ENCODE data around the gene RHCE.
"Not testable (repeated sequence)": the region's sequence is repeated elsewhere in the genome, so short reads cannot be mapped to it uniquely, and the experiment has no call there.

Gene RHCE

GRCh38 chr1:25420715-25421114 lies at the start of gene RHCE:
Gene RHCE (minus strand): TSS chr1:25420825. CDS start chr1:25420786, 39 bp downstream.
- not testable (repeated sequence) for H3K27ac ChIP-seq (ENCODE audit: low read depth in 2 of 2, low read length in 2 of 2); H3K9ac ChIP-seq (ENCODE audit: low read depth in 1 of 2, low read length in 2 of 2); H3K4me1 ChIP-seq (ENCODE audit: control insufficient read depth in 2 of 2, insufficient read depth in 2 of 2, low read length in 2 of 2); H3K27me3 ChIP-seq (ENCODE audit: control insufficient read depth in 2 of 2, insufficient read depth in 2 of 2, low read length in 2 of 2); H3K4me3 ChIP-seq (ENCODE audit: low read length in 2 of 2); H3K36me3 ChIP-seq (ENCODE audit: control insufficient read depth in 2 of 2, insufficient read depth in 2 of 2, low read length in 2 of 2); H3K9me3 ChIP-seq (ENCODE audit: control insufficient read depth in 2 of 2, low read length in 2 of 2)

- H3K4me3 ChIP-seq (ENCODE audit: low read length in 2 of 2) = no peak overlapping the region
- H3K9me3 ChIP-seq (ENCODE audit: control insufficient read depth in 2 of 2, low read length in 2 of 2) = no peaks in the 10 kb centered on the region
- peaks cover 0 to 2% of the 10 kb centered on the region in 2 donors for H3K36me3 ChIP-seq (ENCODE audit: control insufficient read depth in 2 of 2, insufficient read depth in 2 of 2, low read length in 2 of 2)
- H3K9ac ChIP-seq (ENCODE audit: low read depth in 1 of 2, low read length in 2 of 2) = no peak overlapping the region
- H3K27ac ChIP-seq (ENCODE audit: low read depth in 2 of 2, low read length in 2 of 2) = no peak overlapping the region
- peaks cover 0 to 3% of the 10 kb centered on the region in 2 donors for H3K4me1 ChIP-seq (ENCODE audit: control insufficient read depth in 2 of 2, insufficient read depth in 2 of 2, low read length in 2 of 2)
- H3K27me3 ChIP-seq (ENCODE audit: control insufficient read depth in 2 of 2, insufficient read depth in 2 of 2, low read length in 2 of 2) = no peaks in the 10 kb centered on the region
Observed at GRCh38 chr1:25469177-25469576, 48.6 kb upstream of the RHCE start.

- no peaks in the 10 kb centered on the region for H3K27me3 ChIP-seq (ENCODE audit: control insufficient read depth in 2 of 2, insufficient read depth in 2 of 2, low read length in 2 of 2)
- no peak overlapping the region for H3K4me3 ChIP-seq (ENCODE audit: low read length in 2 of 2)
- no peaks in the 10 kb centered on the region for H3K9me3 ChIP-seq (ENCODE audit: control insufficient read depth in 2 of 2, low read length in 2 of 2)
- peaks cover 0 to 3% of the 10 kb centered on the region in 2 donors for H3K4me1 ChIP-seq (ENCODE audit: control insufficient read depth in 2 of 2, insufficient read depth in 2 of 2, low read length in 2 of 2)
- H3K36me3 ChIP-seq (ENCODE audit: control insufficient read depth in 2 of 2, insufficient read depth in 2 of 2, low read length in 2 of 2) = no peaks in the 10 kb centered on the region
- no peak overlapping the region for H3K27ac ChIP-seq (ENCODE audit: low read depth in 2 of 2, low read length in 2 of 2)
- peak overlapping the region in 1 of 2 donors; percentile 8 for H3K9ac ChIP-seq (ENCODE audit: low read depth in 1 of 2, low read length in 2 of 2)
Observed at GRCh38 chr1:25468033-25468432, 47.4 kb upstream of the RHCE start.

DNA sequence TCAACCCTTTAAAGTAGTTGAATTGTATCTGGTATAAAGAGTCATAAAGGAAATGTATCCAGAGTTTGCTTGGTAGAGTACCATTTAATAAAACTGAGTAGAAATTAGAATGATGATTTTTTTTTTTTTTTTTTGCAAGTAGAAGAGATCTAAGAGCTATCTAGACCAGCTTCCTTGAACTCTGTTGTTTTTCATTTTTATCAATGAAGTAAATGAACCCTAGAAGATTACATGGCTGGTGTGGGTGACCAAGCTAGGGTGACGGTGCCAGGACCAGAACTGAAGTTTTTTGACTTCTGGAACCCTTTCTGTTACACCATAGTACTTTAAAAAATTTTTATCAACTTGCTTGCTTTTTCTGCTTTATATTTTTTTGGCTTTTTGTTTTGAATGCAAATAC lies 47.0 kb upstream of the RHCE start:
- Histone ChIP-seq H3K27ac (ENCODE audit: low read depth in 2 of 2, low read length in 2 of 2) (no peak overlapping the region), H3K27me3 (ENCODE audit: control insufficient read depth in 2 of 2, insufficient read depth in 2 of 2, low read length in 2 of 2) (no peaks in the 10 kb centered on the region), H3K4me1 (ENCODE audit: control insufficient read depth in 2 of 2, insufficient read depth in 2 of 2, low read length in 2 of 2) (peaks cover 0 to 3% of the 10 kb centered on the region in 2 donors), H3K4me3 (ENCODE audit: low read length in 2 of 2) (no peak overlapping the region), H3K9me3 (ENCODE audit: control insufficient read depth in 2 of 2, low read length in 2 of 2) (no peaks in the 10 kb centered on the region), H3K36me3 (ENCODE audit: control insufficient read depth in 2 of 2, insufficient read depth in 2 of 2, low read length in 2 of 2) (no peaks in the 10 kb centered on the region), H3K9ac (ENCODE audit: low read depth in 1 of 2, low read length in 2 of 2) (no peak overlapping the region)

DNA sequence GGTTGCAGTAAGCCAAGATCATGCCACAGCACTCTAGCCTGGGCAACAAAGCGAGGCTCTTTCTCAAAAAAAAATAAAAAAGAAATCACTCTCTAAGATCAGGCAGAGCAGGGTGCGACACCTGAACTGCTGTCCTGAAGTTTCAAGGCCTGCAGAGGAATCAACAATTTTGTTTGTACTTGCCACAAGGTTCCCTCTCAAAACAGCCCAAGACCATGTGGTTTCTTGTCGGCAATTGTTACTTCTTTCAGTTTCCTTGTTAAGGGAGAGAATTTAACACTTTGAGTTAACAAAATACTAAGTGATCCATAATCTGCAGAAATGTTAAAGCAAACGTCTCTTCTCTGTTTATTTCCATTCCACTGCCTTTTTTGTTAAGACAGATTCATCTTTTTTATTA lies 46.6 kb upstream of the RHCE start:
- H3K4me1 ChIP-seq (ENCODE audit: control insufficient read depth in 2 of 2, insufficient read depth in 2 of 2, low read length in 2 of 2) = peaks cover 0 to 3% of the 10 kb centered on the region in 2 donors
- H3K4me3 ChIP-seq (ENCODE audit: low read length in 2 of 2) = peak overlapping the region in 1 of 2 donors; percentile 4
- H3K36me3 ChIP-seq (ENCODE audit: control insufficient read depth in 2 of 2, insufficient read depth in 2 of 2, low read length in 2 of 2) = peaks cover 0 to 3% of the 10 kb centered on the region in 2 donors
- H3K27ac ChIP-seq (ENCODE audit: low read depth in 2 of 2, low read length in 2 of 2) = no peak overlapping the region
- H3K27me3 ChIP-seq (ENCODE audit: control insufficient read depth in 2 of 2, insufficient read depth in 2 of 2, low read length in 2 of 2) = no peaks in the 10 kb centered on the region
- no peaks in the 10 kb centered on the region for H3K9me3 ChIP-seq (ENCODE audit: control insufficient read depth in 2 of 2, low read length in 2 of 2)
- no peak overlapping the region for H3K9ac ChIP-seq (ENCODE audit: low read depth in 1 of 2, low read length in 2 of 2)

- Histone ChIP-seq H3K27me3 (ENCODE audit: control insufficient read depth in 2 of 2, insufficient read depth in 2 of 2, low read length in 2 of 2) (no peaks in the 10 kb centered on the region), H3K27ac (ENCODE audit: low read depth in 2 of 2, low read length in 2 of 2) (no peak overlapping the region), H3K9me3 (ENCODE audit: control insufficient read depth in 2 of 2, low read length in 2 of 2) (no peaks in the 10 kb centered on the region), H3K4me1 (ENCODE audit: control insufficient read depth in 2 of 2, insufficient read depth in 2 of 2, low read length in 2 of 2) (no peaks in the 10 kb centered on the region), H3K4me3 (ENCODE audit: low read length in 2 of 2) (no peak overlapping the region), H3K9ac (ENCODE audit: low read depth in 1 of 2, low read length in 2 of 2) (no peak overlapping the region), H3K36me3 (ENCODE audit: control insufficient read depth in 2 of 2, insufficient read depth in 2 of 2, low read length in 2 of 2) (peaks cover 16 to 21% of the 10 kb centered on the region in 2 donors)
Observed at GRCh38 chr1:25462732-25463131, 42.1 kb upstream of the RHCE start.

- peaks cover 21% of the 10 kb centered on the region in 2 donors for H3K36me3 ChIP-seq (ENCODE audit: control insufficient read depth in 2 of 2, insufficient read depth in 2 of 2, low read length in 2 of 2)
- H3K9ac ChIP-seq (ENCODE audit: low read depth in 1 of 2, low read length in 2 of 2) = no peak overlapping the region
- no peak overlapping the region for H3K27ac ChIP-seq (ENCODE audit: low read depth in 2 of 2, low read length in 2 of 2)
- no peak overlapping the region for H3K4me3 ChIP-seq (ENCODE audit: low read length in 2 of 2)
- H3K27me3 ChIP-seq (ENCODE audit: control insufficient read depth in 2 of 2, insufficient read depth in 2 of 2, low read length in 2 of 2) = no peaks in the 10 kb centered on the region
- no peaks in the 10 kb centered on the region for H3K4me1 ChIP-seq (ENCODE audit: control insufficient read depth in 2 of 2, insufficient read depth in 2 of 2, low read length in 2 of 2)
- no peaks in the 10 kb centered on the region for H3K9me3 ChIP-seq (ENCODE audit: control insufficient read depth in 2 of 2, low read length in 2 of 2)
Observed at GRCh38 chr1:25461849-25462248, 41.2 kb upstream of the RHCE start.

DNA sequence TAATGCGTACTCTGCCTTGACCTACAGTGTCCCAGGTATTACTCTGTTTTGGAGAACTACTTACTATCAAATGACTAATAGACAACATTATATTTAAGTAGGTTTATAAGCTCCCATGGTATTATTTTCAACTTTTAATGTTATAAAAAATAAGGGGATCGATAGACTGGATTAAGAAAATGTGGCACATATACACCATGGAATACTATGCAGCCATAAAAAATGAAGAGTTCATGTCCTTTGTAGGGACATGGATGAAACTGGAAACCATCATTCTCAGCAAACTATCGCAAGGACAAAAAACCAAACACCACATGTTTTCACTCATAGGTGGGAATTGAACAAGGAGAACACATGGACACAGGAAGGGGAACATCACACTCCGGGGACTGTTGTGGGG lies 40.2 kb upstream of the RHCE start:
- H3K9ac ChIP-seq (ENCODE audit: low read depth in 1 of 2, low read length in 2 of 2); H3K27ac ChIP-seq (ENCODE audit: low read depth in 2 of 2, low read length in 2 of 2); H3K9me3 ChIP-seq (ENCODE audit: control insufficient read depth in 2 of 2, low read length in 2 of 2); H3K4me3 ChIP-seq (ENCODE audit: low read length in 2 of 2); H3K4me1 ChIP-seq (ENCODE audit: control insufficient read depth in 2 of 2, insufficient read depth in 2 of 2, low read length in 2 of 2); H3K27me3 ChIP-seq (ENCODE audit: control insufficient read depth in 2 of 2, insufficient read depth in 2 of 2, low read length in 2 of 2): not testable (repeated sequence)
- H3K36me3 ChIP-seq (ENCODE audit: control insufficient read depth in 2 of 2, insufficient read depth in 2 of 2, low read length in 2 of 2) = peaks cover 24 to 27% of the 10 kb centered on the region in 2 donors

- Histone ChIP-seq H3K4me1 (ENCODE audit: control insufficient read depth in 2 of 2, insufficient read depth in 2 of 2, low read length in 2 of 2) (no peaks in the 10 kb centered on the region), H3K27ac (ENCODE audit: low read depth in 2 of 2, low read length in 2 of 2) (no peak overlapping the region), H3K36me3 (ENCODE audit: control insufficient read depth in 2 of 2, insufficient read depth in 2 of 2, low read length in 2 of 2) (peaks cover 24 to 30% of the 10 kb centered on the region in 2 donors), H3K9me3 (ENCODE audit: control insufficient read depth in 2 of 2, low read length in 2 of 2) (no peaks in the 10 kb centered on the region), H3K9ac (ENCODE audit: low read depth in 1 of 2, low read length in 2 of 2) (no peak overlapping the region), H3K27me3 (ENCODE audit: control insufficient read depth in 2 of 2, insufficient read depth in 2 of 2, low read length in 2 of 2) (no peaks in the 10 kb centered on the region), H3K4me3 (ENCODE audit: low read length in 2 of 2) (no peak overlapping the region)
Observed at GRCh38 chr1:25460020-25460419, 39.4 kb upstream of the RHCE start.

DNA sequence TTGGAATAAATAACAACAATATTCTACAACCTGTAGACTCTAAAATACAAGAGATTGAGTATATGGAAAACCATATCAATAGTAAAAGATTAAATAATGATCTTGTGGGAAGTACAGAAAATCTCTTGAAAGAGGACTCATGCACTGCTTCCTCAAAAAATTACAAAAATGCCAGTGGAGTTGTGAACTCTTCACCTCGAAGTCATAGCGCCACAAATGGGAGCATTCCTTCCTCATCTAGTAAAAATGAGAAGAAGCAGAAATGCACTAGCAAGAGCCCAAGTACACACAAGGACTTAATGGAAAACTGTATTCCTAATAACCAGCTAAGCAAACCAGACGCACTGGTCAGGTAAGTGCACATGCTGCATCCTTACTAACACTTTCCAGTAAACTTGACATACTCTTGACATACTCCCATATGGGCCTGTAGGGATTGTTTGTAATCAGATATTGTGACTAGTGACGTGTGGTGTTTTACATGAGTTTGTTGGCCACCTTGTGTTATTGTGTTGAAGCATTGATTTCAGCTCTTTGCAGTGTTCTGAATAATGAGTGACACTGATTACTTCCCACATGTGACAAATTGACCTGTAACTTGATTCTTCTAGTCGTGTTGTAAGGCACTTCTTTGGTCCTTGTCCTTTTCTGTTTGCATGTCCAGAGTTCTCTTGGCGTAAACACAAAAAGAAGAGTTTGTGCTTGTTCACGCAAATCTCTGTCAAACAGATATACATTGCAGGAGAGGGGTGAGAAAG lies 38.1 kb upstream of the RHCE start:
- Histone ChIP-seq H3K27ac (ENCODE audit: low read depth in 2 of 2, low read length in 2 of 2) (no peak overlapping the region), H3K9ac (ENCODE audit: low read depth in 1 of 2, low read length in 2 of 2) (no peak overlapping the region), H3K36me3 (ENCODE audit: control insufficient read depth in 2 of 2, insufficient read depth in 2 of 2, low read length in 2 of 2) (peaks cover 24 to 35% of the 10 kb centered on the region in 2 donors), H3K4me3 (ENCODE audit: low read length in 2 of 2) (no peak overlapping the region), H3K27me3 (ENCODE audit: control insufficient read depth in 2 of 2, insufficient read depth in 2 of 2, low read length in 2 of 2) (no peaks in the 10 kb centered on the region), H3K4me1 (ENCODE audit: control insufficient read depth in 2 of 2, insufficient read depth in 2 of 2, low read length in 2 of 2) (no peaks in the 10 kb centered on the region), H3K9me3 (ENCODE audit: control insufficient read depth in 2 of 2, low read length in 2 of 2) (no peaks in the 10 kb centered on the region)

Data from mucosa of rectum (tissue), 2 donors.